Large intestine (tissue), 3 donors: ENCODE data around the gene DLG1. TPM values are rescaled to one million over a fixed set of nuclear protein-coding genes. Genes with fewer than 3 reads are reported as not detected.
A peak's percentile ranks its signal among the peaks of the same experiment; 100 is the strongest.

Source experiments
- DNase-seq, 2 donors: peaks; one replicate each; pipeline versions ENCODE4 v3.0.0 to v3.0.0-alpha.2; 2013
- H3K27ac ChIP-seq: one replicate; pipeline ENCODE4 v1.5.1; 2013; ENCODE audit warnings: low read length
- H3K27me3 ChIP-seq: 2 replicates; pipeline ENCODE4 v1.6.1; 2013; ENCODE audit warnings: low read length; ENCODE audit not compliant: control insufficient read depth, insufficient read depth
- H3K36me3 ChIP-seq: 2 replicates; pipeline ENCODE4 v1.6.1; 2013; ENCODE audit warnings: low read length; ENCODE audit not compliant: control insufficient read depth, insufficient read depth
- H3K4me1 ChIP-seq: one replicate; pipeline ENCODE4 v1.6.1; 2013; ENCODE audit warnings: low read length; ENCODE audit not compliant: control insufficient read depth, insufficient read depth
- H3K4me3 ChIP-seq: one replicate; pipeline ENCODE4 v1.5.1; 2013; ENCODE audit warnings: low read length
- H3K9me3 ChIP-seq: one replicate; pipeline ENCODE4 v1.6.1; 2013; ENCODE audit warnings: mild to moderate bottlenecking, low read depth, low read length, moderate library complexity; ENCODE audit not compliant: control insufficient read depth
- WGBS: methylation state at CpG from one replicate; pipeline ENCODE4 v1.1.5; 2013; ENCODE audit warnings: low lambda C conversion rate; ENCODE audit not compliant: insufficient coverage; 5-methylcytosine and 5-hydroxymethylcytosine counted together
- polyA plus RNA-seq: library from polyadenylated mRNA; unstranded; fragments of 120-200 nt; gene quantifications from one replicate; pipeline ENCODE4 v1.2.1, GENCODE V29; 2013

The DLG1 gene
- polyA plus RNA-seq, 1 donor = 74.5 TPM

- Histone ChIP-seq H3K9me3 (peaks cover 3% of the 10 kb centered on the region), H3K36me3 (peaks cover 53% of the 10 kb centered on the region), H3K4me3 (no peak overlapping the region), H3K4me1 (peaks cover 23% of the 10 kb centered on the region), H3K27me3 (no peaks in the 10 kb centered on the region), H3K27ac (peak overlapping the region; percentile 13)
- no peak for DNase-seq
- no CpG with 5 or more reads among the region's 22 CpGs for WGBS
Observed at GRCh38 chr3:197022405-197023231, 275.8 kb downstream of the DLG1 start.

GRCh38 chr3:197021729-197022404, 276.5 kb downstream of the DLG1 start:
- no CpG with 5 or more reads among the region's 15 CpGs for WGBS
- Histone ChIP-seq H3K27me3 (no peaks in the 10 kb centered on the region), H3K27ac (peak overlapping the region; percentile 13), H3K36me3 (peaks cover 45% of the 10 kb centered on the region), H3K9me3 (peaks cover 3% of the 10 kb centered on the region), H3K4me3 (no peak overlapping the region), H3K4me1 (peaks cover 23% of the 10 kb centered on the region)
- no peak for DNase-seq

- Histone ChIP-seq H3K9me3 (peaks cover 3% of the 10 kb centered on the region), H3K36me3 (peaks cover 41% of the 10 kb centered on the region), H3K4me3 (no peak overlapping the region), H3K27me3 (no peaks in the 10 kb centered on the region), H3K27ac (no peak overlapping the region), H3K4me1 (peaks cover 21% of the 10 kb centered on the region)
- no peak for DNase-seq
- no CpG with 5 or more reads among the region's 10 CpGs for WGBS
Observed at GRCh38 chr3:197021231-197021630, 277.2 kb downstream of the DLG1 start.

GRCh38 chr3:197019535-197019934, 278.9 kb downstream of the DLG1 start:
- Histone ChIP-seq H3K27me3 (no peaks in the 10 kb centered on the region), H3K27ac (no peak overlapping the region), H3K36me3 (peaks cover 36% of the 10 kb centered on the region), H3K4me3 (no peak overlapping the region), H3K9me3 (peaks cover 3% of the 10 kb centered on the region), H3K4me1 (peaks cover 12% of the 10 kb centered on the region)
- no peak for DNase-seq
- WGBS = 83% methylated on average over 1 of the region's 13 CpGs

GRCh38 chr3:197019021-197019420, 279.4 kb downstream of the DLG1 start:
- Histone ChIP-seq H3K4me3 (no peak overlapping the region), H3K27ac (no peak overlapping the region), H3K27me3 (no peaks in the 10 kb centered on the region), H3K36me3 (peaks cover 33% of the 10 kb centered on the region), H3K9me3 (peaks cover 3% of the 10 kb centered on the region), H3K4me1 (peaks cover 12% of the 10 kb centered on the region)
- 7% methylated on average over 3 of the region's 6 CpGs for WGBS
- DNase-seq = no peak

GRCh38 chr3:197017003-197017402, 281.4 kb downstream of the DLG1 start:
- no peaks in the 10 kb centered on the region for H3K4me1 ChIP-seq
- no peaks in the 10 kb centered on the region for H3K9me3 ChIP-seq

GRCh38 chr3:197015790-197016736, 282.3 kb downstream of the DLG1 start:
- no peak for DNase-seq
- Histone ChIP-seq H3K4me1 (peaks cover 3% of the 10 kb centered on the region), H3K27me3 (no peaks in the 10 kb centered on the region), H3K36me3 (peaks cover 37% of the 10 kb centered on the region), H3K9me3 (no peaks in the 10 kb centered on the region), H3K4me3 (no peak overlapping the region), H3K27ac (no peak overlapping the region)
- WGBS = no CpG with 5 or more reads among the region's 28 CpGs

More at GRCh38 chr3:197017003-197017402, 281.4 kb downstream of the DLG1 start:
- H3K4me3 ChIP-seq = no peak overlapping the region
- no peak for DNase-seq
- no peak overlapping the region for H3K27ac ChIP-seq
- H3K27me3 ChIP-seq = no peaks in the 10 kb centered on the region
- no CpG with 5 or more reads among the region's 18 CpGs for WGBS
- H3K36me3 ChIP-seq = peaks cover 27% of the 10 kb centered on the region

GRCh38 chr3:197014942-197015575, 283.4 kb downstream of the DLG1 start:
- Histone ChIP-seq H3K4me3 (no peak overlapping the region), H3K36me3 (peaks cover 46% of the 10 kb centered on the region), H3K27ac (no peak overlapping the region), H3K4me1 (peaks cover 11% of the 10 kb centered on the region), H3K9me3 (no peaks in the 10 kb centered on the region), H3K27me3 (no peaks in the 10 kb centered on the region)
- WGBS = 90% methylated on average over 2 of the region's 22 CpGs
- no peak for DNase-seq

GRCh38 chr3:197014024-197014423, 284.4 kb downstream of the DLG1 start:
- H3K36me3 ChIP-seq = peaks cover 52% of the 10 kb centered on the region
- H3K4me3 ChIP-seq = no peak overlapping the region
- H3K27ac ChIP-seq = no peak overlapping the region
- no peak for DNase-seq
- H3K27me3 ChIP-seq = no peaks in the 10 kb centered on the region
- no peaks in the 10 kb centered on the region for H3K9me3 ChIP-seq
- 94% methylated on average over 3 of the region's 6 CpGs for WGBS
- peaks cover 16% of the 10 kb centered on the region for H3K4me1 ChIP-seq

GRCh38 chr3:197012540-197012883, 285.9 kb downstream of the DLG1 start:
- Histone ChIP-seq H3K4me1 (peaks cover 31% of the 10 kb centered on the region), H3K9me3 (no peaks in the 10 kb centered on the region), H3K27me3 (no peaks in the 10 kb centered on the region), H3K4me3 (no peak overlapping the region), H3K36me3 (peaks cover 67% of the 10 kb centered on the region), H3K27ac (no peak overlapping the region)
- 100% methylated on average over 1 of the region's 7 CpGs for WGBS
- DNase-seq = no peak
